Measurements from ENCODE around the gene RFTN1. TPM values are rescaled to one million over a fixed set of nuclear protein-coding genes. Genes with fewer than 3 reads are reported as not detected.

Gene RFTN1
- total RNA-seq, 1 donor from 2014 or later, result 84.1 TPM

GRCh38 chr3:16386561-16386960 lies 126.9 kb downstream of the RFTN1 start:
- H3K9me3 Mint-ChIP-seq (ENCODE audit: unreplicated experiment), result no peaks in the 10 kb centered on the region
- peaks cover 51% of the 10 kb centered on the region for H3K4me1 Mint-ChIP-seq (ENCODE audit: unreplicated experiment)
- H3K4me3 Mint-ChIP-seq (ENCODE audit: unreplicated experiment), result no peak overlapping the region
- TF ChIP-seq, protein P1, sequence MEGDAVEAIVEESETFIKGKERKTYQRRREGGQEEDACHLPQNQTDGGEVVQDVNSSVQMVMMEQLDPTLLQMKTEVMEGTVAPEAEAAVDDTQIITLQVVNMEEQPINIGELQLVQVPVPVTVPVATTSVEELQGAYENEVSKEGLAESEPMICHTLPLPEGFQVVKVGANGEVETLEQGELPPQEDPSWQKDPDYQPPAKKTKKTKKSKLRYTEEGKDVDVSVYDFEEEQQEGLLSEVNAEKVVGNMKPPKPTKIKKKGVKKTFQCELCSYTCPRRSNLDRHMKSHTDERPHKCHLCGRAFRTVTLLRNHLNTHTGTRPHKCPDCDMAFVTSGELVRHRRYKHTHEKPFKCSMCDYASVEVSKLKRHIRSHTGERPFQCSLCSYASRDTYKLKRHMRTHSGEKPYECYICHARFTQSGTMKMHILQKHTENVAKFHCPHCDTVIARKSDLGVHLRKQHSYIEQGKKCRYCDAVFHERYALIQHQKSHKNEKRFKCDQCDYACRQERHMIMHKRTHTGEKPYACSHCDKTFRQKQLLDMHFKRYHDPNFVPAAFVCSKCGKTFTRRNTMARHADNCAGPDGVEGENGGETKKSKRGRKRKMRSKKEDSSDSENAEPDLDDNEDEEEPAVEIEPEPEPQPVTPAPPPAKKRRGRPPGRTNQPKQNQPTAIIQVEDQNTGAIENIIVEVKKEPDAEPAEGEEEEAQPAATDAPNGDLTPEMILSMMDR (IDR thresholded peaks at IDR 0.05), result no peak
- H3K27ac Mint-ChIP-seq (ENCODE audit: unreplicated experiment), result no peak overlapping the region
- H3K27me3 Mint-ChIP-seq (ENCODE audit: unreplicated experiment), result no peaks in the 10 kb centered on the region
- peaks cover 7% of the 10 kb centered on the region for H3K36me3 Mint-ChIP-seq (ENCODE audit: unreplicated experiment)
- DNase-seq (ENCODE audit: extremely low spot score, unreplicated experiment), result no peak

DNA sequence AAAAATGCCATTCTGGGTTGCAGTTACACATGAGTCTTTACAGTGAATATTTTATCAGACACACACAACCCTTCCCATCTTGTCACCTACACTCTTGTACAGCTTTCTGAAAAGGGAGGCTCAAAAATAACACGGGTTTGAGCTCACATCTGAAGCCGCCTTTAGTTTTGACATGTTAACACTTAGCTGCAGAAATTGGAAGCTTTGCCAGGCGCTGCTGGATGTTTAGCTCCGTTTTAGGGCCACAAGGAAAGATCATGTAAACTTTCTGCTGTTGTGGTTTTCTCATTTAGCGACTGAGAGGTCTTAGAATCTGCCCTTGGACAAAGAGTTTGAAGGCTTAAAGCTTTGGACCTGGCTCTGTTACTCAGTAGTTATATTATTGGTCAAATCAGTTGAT lies 128.3 kb downstream of the RFTN1 start:
- peaks cover 14% of the 10 kb centered on the region for H3K36me3 Mint-ChIP-seq (ENCODE audit: unreplicated experiment)
- no peaks in the 10 kb centered on the region for H3K27me3 Mint-ChIP-seq (ENCODE audit: unreplicated experiment)
- H3K9me3 Mint-ChIP-seq (ENCODE audit: unreplicated experiment), result no peaks in the 10 kb centered on the region
- no peak for DNase-seq (ENCODE audit: extremely low spot score, unreplicated experiment)
- peaks cover 36% of the 10 kb centered on the region for H3K4me1 Mint-ChIP-seq (ENCODE audit: unreplicated experiment)
- H3K27ac Mint-ChIP-seq (ENCODE audit: unreplicated experiment), result no peak overlapping the region
- TF ChIP-seq, protein P1 (IDR thresholded peaks at IDR 0.05), result no peak
- H3K4me3 Mint-ChIP-seq (ENCODE audit: unreplicated experiment), result no peak overlapping the region

DNA sequence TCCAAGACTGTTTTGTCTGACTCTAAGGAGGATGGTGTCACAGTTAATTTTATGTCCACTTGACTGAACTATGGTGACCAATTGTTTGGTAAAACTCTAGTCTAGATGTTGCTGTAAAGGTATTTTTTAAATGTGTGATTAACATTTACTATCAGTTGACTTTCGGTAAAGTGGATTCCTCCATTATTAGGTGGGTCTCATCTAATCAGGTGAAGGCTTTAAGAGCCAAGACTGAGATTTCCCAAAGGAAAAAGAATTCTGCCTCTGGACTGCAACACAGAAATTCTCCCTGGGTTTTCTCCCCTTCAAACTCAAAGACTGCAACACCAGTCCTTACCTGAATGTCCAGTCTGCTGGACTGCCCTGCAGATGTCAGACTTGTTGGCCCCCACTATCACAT lies 129.6 kb downstream of the RFTN1 start:
- Mint-ChIP-seq H3K27me3 (ENCODE audit: unreplicated experiment) (no peaks in the 10 kb centered on the region), H3K4me3 (ENCODE audit: unreplicated experiment) (no peak overlapping the region), H3K36me3 (ENCODE audit: unreplicated experiment) (peaks cover 14% of the 10 kb centered on the region), H3K27ac (ENCODE audit: unreplicated experiment) (no peak overlapping the region), H3K4me1 (ENCODE audit: unreplicated experiment) (peaks cover 27% of the 10 kb centered on the region), H3K9me3 (ENCODE audit: unreplicated experiment) (no peaks in the 10 kb centered on the region)
- TF ChIP-seq, protein P1 (IDR thresholded peaks at IDR 0.05), result no peak
- DNase-seq (ENCODE audit: extremely low spot score, unreplicated experiment), result no peak

DNA sequence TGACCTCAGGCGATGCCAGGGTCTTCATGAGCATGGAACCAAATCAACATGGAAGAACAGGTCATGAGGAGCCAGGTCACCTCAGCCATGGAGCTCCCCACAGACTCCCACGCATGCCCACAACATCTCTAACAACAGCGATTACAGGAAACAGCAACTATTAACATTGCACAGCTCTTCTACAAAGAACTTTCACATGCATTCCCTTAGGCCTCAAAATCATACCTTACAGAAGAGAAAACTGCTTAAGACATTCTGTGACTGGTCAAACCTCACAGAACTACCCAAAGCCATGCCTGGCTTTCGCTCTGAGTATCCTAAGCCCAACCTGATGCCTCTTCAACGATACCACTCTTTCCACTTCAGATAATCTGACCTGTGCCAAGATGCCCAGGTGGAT lies 130.7 kb downstream of the RFTN1 start:
- no peak for DNase-seq (ENCODE audit: extremely low spot score, unreplicated experiment)
- Mint-ChIP-seq H3K36me3 (ENCODE audit: unreplicated experiment) (peaks cover 19% of the 10 kb centered on the region), H3K4me3 (ENCODE audit: unreplicated experiment) (no peak overlapping the region), H3K4me1 (ENCODE audit: unreplicated experiment) (peaks cover 25% of the 10 kb centered on the region), H3K27me3 (ENCODE audit: unreplicated experiment) (no peaks in the 10 kb centered on the region), H3K9me3 (ENCODE audit: unreplicated experiment) (no peaks in the 10 kb centered on the region), H3K27ac (ENCODE audit: unreplicated experiment) (no peak overlapping the region)
- TF ChIP-seq, protein P1 (IDR thresholded peaks at IDR 0.05), result no peak

- H3K36me3 Mint-ChIP-seq (ENCODE audit: unreplicated experiment), result peaks cover 28% of the 10 kb centered on the region
- H3K27ac Mint-ChIP-seq (ENCODE audit: unreplicated experiment), result no peak overlapping the region
- DNase-seq (ENCODE audit: extremely low spot score, unreplicated experiment), result no peak
- TF ChIP-seq, protein P1 (IDR thresholded peaks at IDR 0.05), result no peak
- H3K4me3 Mint-ChIP-seq (ENCODE audit: unreplicated experiment), result no peak overlapping the region
- H3K4me1 Mint-ChIP-seq (ENCODE audit: unreplicated experiment), result peaks cover 16% of the 10 kb centered on the region
- no peaks in the 10 kb centered on the region for H3K27me3 Mint-ChIP-seq (ENCODE audit: unreplicated experiment)
- H3K9me3 Mint-ChIP-seq (ENCODE audit: unreplicated experiment), result no peaks in the 10 kb centered on the region
These were observed 132.1 kb downstream of the RFTN1 start for GRCh38 chr3:16381426-16381825.

Measured in osteocyte (in vitro differentiated cells).